ENCODE results near the gene USP27X. TPM values are rescaled to one million over a fixed set of nuclear protein-coding genes. Genes with fewer than 3 reads are reported as not detected.

The USP27X gene
- total RNA-seq, 2 donors from 2014 or later: 2.1 to 4.1 TPM

Other genes with a start within 250 kb of the USP27X start
- gene PAGE1, start 183.5 kb upstream of the USP27X start, total RNA-seq: not detected
- gene PAGE4, start 50.2 kb upstream of the USP27X start, total RNA-seq: not detected
- 1 to 10 TPM; 7.9 to 8.4 TPM for gene CLCN5, start 43.1 kb downstream of the USP27X start, total RNA-seq